ENCODE results near the gene LBP. TPM values are rescaled to one million over a fixed set of nuclear protein-coding genes. Genes with fewer than 3 reads are reported as not detected.

Gene LBP
- total and polyA plus RNA-seq, 7 experiments from 2014 or later: not detected

- Mint-ChIP-seq H3K4me1 (peaks cover 13 to 24% (median 14%) of the 10 kb centered on the region in 7 donors), H3K36me3 (peaks cover 33 to 56% (median 40%) of the 10 kb centered on the region in 5 donors), H3K27me3 (no peaks in the 10 kb centered on the region), H3K27ac (peak overlapping the region in 3 of 9 donors; percentile 45 to 65 (median 61)), H3K9me3 (peaks cover 0 to 2% (median 0%) of the 10 kb centered on the region in 11 donors), H3K4me3 (no peak overlapping the region)
- CTCF ChIA-PET: no interaction called here
- ATAC-seq (no peak), DNase-seq (no peak)
- Histone ChIP-seq H3K4me1 (ENCODE audit: control insufficient read depth in 2 of 2, insufficient read depth in 2 of 2, low read length in 2 of 2) (no peaks in the 10 kb centered on the region), H3K4me3 (ENCODE audit: low read length) (no peak overlapping the region), H3K27ac (ENCODE audit: low read depth, low read length) (no peak overlapping the region), H3K27me3 (ENCODE audit: control insufficient read depth in 2 of 2, insufficient read depth in 2 of 2, low read length in 2 of 2) (no peaks in the 10 kb centered on the region), H3K36me3 (ENCODE audit: control insufficient read depth in 2 of 3, insufficient read depth in 3 of 3, low read length in 3 of 3) (peaks cover 30 to 100% (median 51%) of the 10 kb centered on the region in 3 experiments), H3K9me3 (ENCODE audit: control insufficient read depth in 2 of 3, low read length in 3 of 3) (no peaks in the 10 kb centered on the region)
- POLR2A ChIA-PET: no interaction called here
- intact Hi-C loops (cut with micrococcal nuclease): no loop called here
These were observed 77.3 kb downstream of the LBP start for GRCh38 chr20:38423541-38423940.

- H3K4me3 ChIP-seq (ENCODE audit: low read length): no peak overlapping the region
- Mint-ChIP-seq H3K9me3 (peaks cover 0 to 2% (median 0%) of the 10 kb centered on the region in 11 donors), H3K36me3 (peaks cover 30 to 59% (median 46%) of the 10 kb centered on the region in 5 donors), H3K27me3 (no peaks in the 10 kb centered on the region), H3K27ac (peak overlapping the region in 2 of 9 donors; percentile 77), H3K4me3 (no peak overlapping the region), H3K4me1 (peaks cover 14 to 30% (median 19%) of the 10 kb centered on the region in 7 donors)
- H3K27ac ChIP-seq (ENCODE audit: low read depth, low read length): no peak overlapping the region
- DNase-seq (no peak), ATAC-seq (no peak)
- no peaks in the 10 kb centered on the region for H3K4me1 ChIP-seq (ENCODE audit: control insufficient read depth in 2 of 2, insufficient read depth in 2 of 2, low read length in 2 of 2)
- ChIA-PET CTCF (no interaction called here), POLR2A (interaction anchor here (1.4 kb wide), 1 partner anchor 11 kb away, joined by 3 read pairs; the partner anchor contains the start of gene SNHG17)
- peaks cover 30 to 100% (median 59%) of the 10 kb centered on the region in 3 experiments for H3K36me3 ChIP-seq (ENCODE audit: control insufficient read depth in 2 of 3, insufficient read depth in 3 of 3, low read length in 3 of 3)
- H3K9me3 ChIP-seq (ENCODE audit: control insufficient read depth in 2 of 3, low read length in 3 of 3): no peaks in the 10 kb centered on the region
- intact Hi-C loops (cut with micrococcal nuclease): no loop called here
- H3K27me3 ChIP-seq (ENCODE audit: control insufficient read depth in 2 of 2, insufficient read depth in 2 of 2, low read length in 2 of 2): no peaks in the 10 kb centered on the region
These were observed 78.1 kb downstream of the LBP start for GRCh38 chr20:38424401-38424800.

GRCh38 chr20:38426006-38426897, 80.0 kb downstream of the LBP start:
- Mint-ChIP-seq H3K27ac (peak overlapping the region in 4 of 9 donors; percentile 29 to 59 (median 49)), H3K36me3 (peaks cover 16 to 54% (median 40%) of the 10 kb centered on the region in 5 donors), H3K4me1 (peaks cover 17 to 37% (median 26%) of the 10 kb centered on the region in 7 donors), H3K4me3 (no peak overlapping the region), H3K27me3 (no peaks in the 10 kb centered on the region), H3K9me3 (peaks cover 0 to 2% (median 0%) of the 10 kb centered on the region in 11 donors)
- Histone ChIP-seq H3K4me1 (ENCODE audit: control insufficient read depth in 2 of 2, insufficient read depth in 2 of 2, low read length in 2 of 2) (no peaks in the 10 kb centered on the region), H3K27me3 (ENCODE audit: control insufficient read depth in 2 of 2, insufficient read depth in 2 of 2, low read length in 2 of 2) (no peaks in the 10 kb centered on the region), H3K27ac (ENCODE audit: low read depth, low read length) (no peak overlapping the region), H3K36me3 (ENCODE audit: control insufficient read depth in 2 of 3, insufficient read depth in 3 of 3, low read length in 3 of 3) (peaks cover 29 to 99% (median 52%) of the 10 kb centered on the region in 3 experiments), H3K4me3 (ENCODE audit: low read length) (no peak overlapping the region), H3K9me3 (ENCODE audit: control insufficient read depth in 2 of 3, low read length in 3 of 3) (no peaks in the 10 kb centered on the region)
- POLR2A ChIA-PET: interaction anchor here (1.3 kb wide), 1 partner anchor 8 kb away, joined by 10 read pairs; the partner anchor contains the start of gene SNHG17
- intact Hi-C loops (cut with micrococcal nuclease): no loop called here
- ATAC-seq: no peak
- CTCF ChIA-PET: no interaction called here
- DNase-seq: no peak

Other genes with a start within 250 kb of the LBP start
- gene TGM2, start 181.2 kb upstream of the LBP start, total RNA-seq: under 1 TPM; 0.11 to 0.94 (median 0.19) TPM
- gene TGM2, start 181.2 kb upstream of the LBP start, polyA plus RNA-seq: not detected
- not detected for gene KIAA1755, start 85.7 kb upstream of the LBP start, total RNA-seq
- not detected for gene KIAA1755, start 85.7 kb upstream of the LBP start, polyA plus RNA-seq
- gene BPI, start 42.3 kb upstream of the LBP start, total RNA-seq: 1 to 10 TPM in 1 of 5 experiments, under 1 TPM in 1, not detected in 3; 0.29 to 2.4 TPM
- not detected for gene BPI, start 42.3 kb upstream of the LBP start, polyA plus RNA-seq
- gene SNHG17, start 88.8 kb downstream of the LBP start, total RNA-seq: 100 to 1,000 TPM in 1 of 5 experiments, 10 to 100 TPM in 4; 43.9 to 102 (median 52.4) TPM
- 100 to 1,000 TPM in 1 of 2 donors, 10 to 100 TPM in 1; 40.2 to 141 TPM for gene SNHG17, start 88.8 kb downstream of the LBP start, polyA plus RNA-seq
- 10 to 100 TPM; 36.8 to 50.4 (median 41.8) TPM for gene RALGAPB, start 126.4 kb downstream of the LBP start, total RNA-seq
- 10 to 100 TPM; 10.8 to 14.7 TPM for gene RALGAPB, start 126.4 kb downstream of the LBP start, polyA plus RNA-seq
- under 1 TPM in 1 of 5 experiments, not detected in 4; 0.65 TPM for gene ADIG, start 234.7 kb downstream of the LBP start, total RNA-seq
- not detected for gene ADIG, start 234.7 kb downstream of the LBP start, polyA plus RNA-seq

All from naive thymus-derived CD4-positive, alpha-beta T cell (primary cell).